Measurements from ENCODE around the gene BTBD17.

The BTBD17 gene

GRCh38 chr17:74357466-74357809, 4.2 kb downstream of the BTBD17 start:
- DNase-seq = no peak

DNA sequence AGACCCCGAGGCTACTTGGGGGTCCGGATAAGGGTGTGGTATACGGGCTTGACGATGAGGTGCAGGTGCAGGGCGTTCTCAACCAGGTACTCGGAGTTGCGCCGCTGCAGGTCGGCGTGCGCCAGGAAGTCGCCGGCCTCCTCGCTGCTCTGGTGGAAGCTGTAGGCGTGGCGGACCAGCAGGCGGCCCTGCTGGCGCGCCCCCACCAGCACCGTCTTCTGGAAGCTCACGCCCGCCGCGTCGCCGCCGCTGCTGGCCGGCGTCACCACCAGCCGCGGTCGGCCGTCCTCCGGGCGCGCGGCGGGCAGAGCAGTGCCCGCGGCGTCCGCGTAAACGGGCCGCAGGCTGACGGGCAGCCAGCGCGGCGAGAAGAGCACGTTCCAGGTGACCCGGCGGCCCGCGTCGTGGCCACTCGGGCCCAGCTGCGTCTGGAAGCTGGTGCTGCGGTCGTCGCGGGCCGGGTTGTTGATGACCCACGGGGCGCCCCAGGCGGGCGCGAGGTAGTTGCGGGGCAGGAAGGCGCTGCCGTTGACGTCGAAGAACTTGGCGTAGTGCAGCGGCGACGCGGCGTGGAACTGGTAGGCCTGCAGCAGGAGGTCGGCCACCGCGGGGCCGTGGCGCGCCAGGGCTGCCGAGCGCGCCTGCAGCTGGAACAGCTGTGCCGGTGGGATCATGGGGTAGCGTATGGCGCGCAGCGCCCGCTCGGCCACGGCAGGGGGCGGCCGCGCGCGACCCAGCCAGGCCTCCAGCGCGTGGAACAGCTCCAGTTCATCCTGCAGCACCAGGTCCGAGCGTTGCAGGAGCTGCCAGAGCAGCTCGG, 4.8 kb downstream of the BTBD17 start:
- DNase-seq = peak; percentile 21

DNA sequence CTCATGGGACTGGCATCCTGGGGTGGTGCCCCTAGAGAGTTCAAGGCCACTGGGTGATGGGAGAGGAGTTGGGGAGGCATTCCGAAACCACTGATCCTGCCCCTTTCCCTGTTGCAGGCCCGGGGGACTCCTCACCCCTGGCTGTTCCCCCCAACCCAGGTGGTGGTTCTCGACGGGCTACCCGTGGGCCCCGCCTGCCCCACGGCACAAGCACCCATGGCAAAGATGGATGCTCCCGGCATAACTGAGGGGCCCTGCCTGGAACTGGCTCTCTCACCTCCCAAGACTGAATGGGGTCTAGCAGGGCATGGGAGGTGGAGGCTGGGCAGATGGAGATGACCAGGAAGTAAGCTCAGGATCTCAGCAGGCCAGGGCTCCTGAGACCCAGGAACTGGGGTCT, 6.6 kb downstream of the BTBD17 start:
- DNase-seq = no peak

GRCh38 chr17:74354561-74354960, 7.1 kb downstream of the BTBD17 start:
- no peak for DNase-seq

DNA sequence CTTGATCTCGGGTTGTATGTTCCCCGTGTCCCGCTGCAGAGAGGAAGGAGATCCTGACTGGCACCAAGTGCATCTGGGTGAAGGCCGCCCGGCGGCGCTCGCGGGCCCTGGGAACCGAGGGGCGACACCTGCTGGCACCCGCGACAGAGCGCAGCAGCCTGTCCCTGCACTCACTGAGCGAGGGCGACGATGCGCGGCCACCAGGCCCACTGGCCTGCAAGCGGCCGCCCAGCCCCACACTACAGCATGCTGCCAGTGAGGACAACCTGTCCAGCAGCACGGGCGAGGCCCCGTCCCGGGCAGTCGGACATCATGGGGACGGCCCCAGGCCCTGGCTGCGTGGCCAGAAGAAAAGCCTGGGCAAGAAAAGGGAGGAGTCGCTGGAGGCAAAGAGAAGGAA, 7.5 kb downstream of the BTBD17 start:
- peak; percentile 45 for DNase-seq

- no peak for DNase-seq
Measured at GRCh38 chr17:74353446-74354060, 8.1 kb downstream of the BTBD17 start.

DNA sequence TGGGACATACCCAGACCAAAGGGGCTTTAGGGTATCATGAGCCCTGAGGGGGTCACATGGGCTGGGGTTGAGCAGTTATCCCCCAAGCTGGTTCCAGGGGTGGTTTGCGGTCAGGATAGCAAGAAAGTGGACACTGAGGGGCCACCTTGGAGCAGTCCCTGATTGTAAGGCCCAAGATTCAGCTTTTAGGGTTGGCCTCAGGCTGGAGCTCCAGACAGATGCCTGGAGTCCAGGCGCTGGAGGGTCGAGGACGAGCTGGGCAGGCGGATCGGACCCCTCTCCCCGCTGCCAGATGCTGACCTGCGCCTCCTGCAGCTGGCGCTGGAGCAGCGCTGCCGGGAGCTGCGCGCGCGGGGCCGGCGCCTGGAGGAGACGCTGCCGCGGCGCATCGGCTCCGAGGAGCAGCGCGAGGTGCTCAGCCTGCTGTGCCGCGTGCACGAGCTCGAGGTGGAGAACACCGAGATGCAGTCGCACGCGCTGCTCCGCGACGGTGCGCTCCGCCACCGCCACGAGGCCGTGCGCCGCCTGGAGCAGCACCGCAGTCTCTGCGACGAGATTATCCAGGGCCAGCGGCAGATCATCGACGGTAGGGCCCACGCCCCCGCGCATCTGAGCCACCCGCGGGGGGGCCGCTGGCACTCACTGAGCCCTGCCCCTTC, 10.0 kb downstream of the BTBD17 start:
- DNase-seq = no peak

GRCh38 chr17:74350486-74350885, 11.2 kb downstream of the BTBD17 start:
- DNase-seq = no peak

DNA sequence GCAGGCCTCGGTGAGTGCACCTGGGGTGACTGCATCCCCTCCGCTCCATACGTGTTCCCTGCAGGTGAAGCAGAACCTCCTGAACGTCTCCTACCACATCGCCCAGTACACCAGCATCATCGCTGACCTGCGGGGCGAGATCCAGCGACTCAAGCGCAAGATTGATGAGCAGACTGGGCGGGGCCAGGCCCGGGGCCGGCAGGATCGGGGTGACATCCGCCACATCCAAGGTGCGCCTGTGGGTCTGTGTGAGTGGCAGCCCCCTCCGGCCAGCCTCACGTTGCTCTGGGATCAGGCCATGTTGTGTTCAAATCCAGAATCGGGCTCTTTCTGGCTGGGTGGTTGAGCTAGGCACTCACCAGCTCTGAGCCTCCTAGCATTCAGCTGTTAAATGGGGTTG, 12.5 kb downstream of the BTBD17 start:
- DNase-seq = no peak

DNA sequence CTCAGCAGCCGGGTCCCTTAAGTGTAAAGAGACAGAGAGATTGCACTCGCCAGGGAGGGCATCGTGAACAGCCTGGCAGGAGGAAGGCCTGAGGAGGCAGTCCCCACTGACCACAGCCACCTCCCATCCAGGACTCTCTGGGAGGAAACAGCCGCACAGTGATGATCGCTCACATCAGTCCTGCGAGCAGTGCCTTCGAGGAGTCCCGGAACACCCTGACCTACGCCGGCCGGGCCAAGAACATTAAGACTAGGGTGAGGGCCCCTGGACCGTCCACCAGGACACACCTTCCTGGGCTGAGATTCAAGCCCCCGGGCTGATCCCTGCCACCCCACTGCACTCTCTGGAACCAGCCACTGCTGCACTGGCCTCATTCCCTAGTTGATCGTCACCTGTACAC, 14.0 kb downstream of the BTBD17 start:
- DNase-seq = no peak

DNA sequence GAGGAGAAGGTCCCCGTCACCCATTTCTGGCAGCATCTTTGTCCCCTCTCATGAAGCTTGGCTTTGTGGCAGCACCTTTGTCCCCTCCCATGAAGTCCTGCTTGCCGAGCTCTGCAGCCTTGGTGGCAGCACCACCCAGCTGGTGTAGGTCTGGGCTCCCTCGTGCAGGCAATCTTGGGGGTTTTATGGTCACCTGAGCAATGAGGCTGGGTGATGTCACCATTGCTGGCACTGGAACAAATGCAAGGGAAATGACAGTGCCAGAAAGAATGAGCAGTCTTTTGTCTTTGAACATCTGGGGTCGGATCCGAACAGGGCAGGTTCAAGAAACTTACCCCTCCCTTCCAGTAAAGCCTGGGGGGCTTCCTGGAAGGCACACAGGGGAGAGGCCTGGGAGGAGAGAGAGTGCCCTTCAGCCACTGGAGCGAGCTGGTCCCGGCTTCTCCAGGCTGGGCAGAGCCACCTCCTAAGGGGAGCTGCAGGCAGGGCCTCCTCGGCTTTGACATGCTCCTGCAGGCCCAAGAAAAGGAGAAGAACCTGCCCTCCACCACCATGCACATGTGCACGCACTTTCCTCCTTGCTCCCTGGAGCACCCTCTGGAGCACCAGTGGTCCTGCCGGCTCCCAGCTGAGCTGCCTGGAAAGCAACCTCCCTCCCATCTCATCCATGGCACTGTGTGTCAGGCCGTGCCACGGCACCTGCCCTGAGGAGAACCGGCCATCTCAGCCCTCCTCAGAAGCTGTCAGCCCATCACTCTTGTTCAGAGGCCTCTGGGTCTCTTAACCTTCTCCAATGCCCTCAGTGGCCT, 16.0 kb downstream of the BTBD17 start:
- DNase-seq = no peak

DNA sequence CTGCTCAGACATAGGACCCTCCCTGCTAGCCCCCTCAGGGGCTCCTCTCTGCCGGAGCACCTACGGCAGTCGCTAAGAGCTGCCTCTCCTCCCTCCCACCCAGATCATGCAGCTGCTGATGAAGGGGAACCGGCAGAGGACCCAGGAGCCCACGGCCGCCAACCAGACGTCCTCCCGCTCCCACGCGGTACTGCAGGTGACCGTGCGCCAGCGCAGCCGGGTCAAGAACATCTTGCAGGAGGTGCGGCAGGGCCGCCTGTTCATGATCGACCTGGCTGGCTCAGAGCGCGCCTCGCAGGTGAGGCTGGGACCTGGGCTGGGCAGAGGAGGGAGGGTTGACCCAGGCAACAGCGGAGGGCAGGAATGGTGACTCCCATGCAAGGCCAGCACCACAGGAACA, 17.0 kb downstream of the BTBD17 start:
- no peak for DNase-seq

- DNase-seq = no peak
Measured at GRCh38 chr17:74343526-74344284, 18.0 kb downstream of the BTBD17 start.

DNA sequence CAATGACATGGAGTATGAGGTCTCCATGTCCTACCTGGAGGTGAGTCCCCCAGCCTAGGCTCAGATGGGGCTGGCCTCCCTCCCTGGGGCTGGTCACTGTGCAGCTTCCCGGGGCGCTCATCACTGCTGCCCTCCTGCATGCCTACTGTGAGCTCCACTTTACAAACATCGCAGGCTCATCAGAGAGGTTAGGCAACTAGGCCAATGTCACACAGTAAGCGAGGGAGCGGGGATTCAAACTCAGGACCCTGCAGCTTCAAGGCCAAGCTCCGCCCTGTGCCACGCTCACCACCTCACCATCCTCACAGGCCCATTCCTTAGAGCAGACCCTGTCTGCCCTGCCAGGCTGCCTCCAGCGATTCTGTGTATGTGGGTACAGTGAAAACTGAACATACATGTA, 18.5 kb downstream of the BTBD17 start:
- no peak for DNase-seq

GRCh38 chr17:74342224-74342623, 19.4 kb downstream of the BTBD17 start:
- DNase-seq = no peak

GRCh38 chr17:74340470-74341023, 21.1 kb downstream of the BTBD17 start:
- no peak for DNase-seq

GRCh38 chr17:74339537-74340195, 22.0 kb downstream of the BTBD17 start:
- DNase-seq = no peak

DNA sequence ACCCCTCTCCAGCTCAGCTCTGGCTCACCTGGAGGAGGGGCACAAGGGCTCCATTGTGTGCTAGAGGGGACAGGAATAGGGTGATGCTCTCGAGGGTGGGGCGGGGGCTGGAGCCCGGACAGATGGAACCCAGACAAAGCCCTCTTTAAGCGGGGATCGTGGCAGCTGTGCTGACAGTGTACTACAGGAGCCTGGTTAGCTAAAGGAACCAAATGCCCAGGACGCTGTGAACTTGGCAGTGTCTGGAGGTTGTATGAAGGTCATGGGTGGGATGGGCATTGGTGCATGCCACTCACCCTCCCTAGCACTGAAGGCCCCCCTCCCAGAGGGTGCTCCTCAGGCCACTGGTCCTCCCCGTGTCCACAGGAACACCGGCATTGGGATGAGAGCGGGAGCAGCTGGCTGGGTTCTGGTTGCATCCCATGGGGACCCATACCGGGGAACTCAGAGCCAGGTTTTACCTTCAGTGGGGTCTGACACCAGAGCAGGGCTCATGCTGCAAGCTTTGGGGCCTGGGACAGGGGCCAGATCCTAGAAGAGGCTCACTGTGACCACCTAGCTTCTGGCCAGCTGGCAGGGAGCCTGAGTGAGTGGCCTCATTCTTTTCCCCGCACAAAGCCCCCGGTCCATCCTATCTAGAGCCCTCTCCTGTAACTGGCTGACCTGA, 23.7 kb downstream of the BTBD17 start:
- DNase-seq = no peak

GRCh38 chr17:74336307-74336706, 25.4 kb downstream of the BTBD17 start:
- no peak for DNase-seq

DNA sequence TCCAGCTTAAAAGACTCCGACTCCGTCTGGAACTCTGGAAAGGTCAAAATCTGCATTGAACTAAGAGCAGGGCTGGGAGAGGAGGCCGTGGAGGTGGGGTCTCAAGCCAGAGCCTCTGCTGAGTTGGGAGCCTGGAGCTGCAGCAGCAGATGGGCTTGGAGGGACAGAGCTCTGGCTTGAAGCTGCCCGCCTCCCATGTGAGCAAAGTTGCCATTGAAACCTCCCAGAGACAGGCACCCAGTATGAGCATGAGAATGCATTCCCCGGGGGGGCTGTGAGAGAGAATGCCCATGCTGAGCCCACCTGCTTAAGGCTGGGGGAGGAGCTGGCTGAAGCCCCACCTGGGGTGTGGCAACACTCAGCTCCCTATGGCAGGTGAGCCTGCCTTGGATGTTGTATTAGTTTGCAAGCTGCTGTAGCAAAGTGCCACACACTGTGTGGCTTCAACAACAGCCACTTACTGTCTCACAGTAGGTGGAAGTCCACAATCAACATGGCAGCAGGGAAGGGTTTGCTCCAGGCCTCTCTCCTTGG, 26.1 kb downstream of the BTBD17 start:
- DNase-seq = no peak

Measured in CD4-positive, alpha-beta T cell treated with Interleukin-6 for 4 hours (primary cell).